H9 (cell line): ENCODE data around the gene TFEB. TPM values are rescaled to one million over a fixed set of nuclear protein-coding genes. Genes with fewer than 3 reads are reported as not detected.

Source experiments
- DNase-seq: peaks from one replicate; pipeline ENCODE4 v3.0.0-alpha.2; 2017
- H2AFZ ChIP-seq: one replicate; pipeline ENCODE4 v1.6.1; 2013; ENCODE audit warnings: mild to moderate bottlenecking, low read length, control low read depth, moderate library complexity
- H2AK5ac ChIP-seq: 2 replicates; pipeline ENCODE4 v1.6.1; 2013; ENCODE audit warnings: low read length, control low read depth, mixed read lengths; ENCODE audit not compliant: insufficient read length
- H2BK120ac ChIP-seq: one replicate; pipeline ENCODE4 v1.6.1; 2013; ENCODE audit warnings: low read depth, mild to moderate bottlenecking, low read length, control low read depth, inconsistent platforms; ENCODE audit not compliant: poor library complexity, severe bottlenecking
- H2BK12ac ChIP-seq: 2 replicates; pipeline ENCODE4 v1.6.1; 2013; ENCODE audit warnings: low read length, control low read depth, mixed read lengths, low read depth; ENCODE audit not compliant: insufficient read length
- H2BK15ac ChIP-seq: 2 replicates; pipeline ENCODE4 v1.6.1; 2013; ENCODE audit warnings: low read depth, low read length, control low read depth
- H2BK20ac ChIP-seq: one replicate; pipeline ENCODE4 v1.6.1; 2013; ENCODE audit warnings: low read depth, mild to moderate bottlenecking, low read length, control low read depth, inconsistent platforms; ENCODE audit not compliant: poor library complexity, severe bottlenecking
- H2BK5ac ChIP-seq: 2 replicates; pipeline ENCODE4 v1.6.1; 2013; ENCODE audit warnings: low read length, control low read depth, mixed read lengths; ENCODE audit not compliant: insufficient read length
- H3K14ac ChIP-seq: 2 replicates; pipeline ENCODE4 v1.6.1; 2013; ENCODE audit warnings: low read length, control low read depth; ENCODE audit not compliant: insufficient read depth
- H3K18ac ChIP-seq: 2 replicates; pipeline ENCODE4 v1.6.1; 2013; ENCODE audit warnings: low read depth, mild to moderate bottlenecking, mixed read lengths, low read length, control low read depth; ENCODE audit not compliant: insufficient read length
- H3K23ac ChIP-seq: 2 replicates; pipeline ENCODE4 v1.6.1; 2013; ENCODE audit warnings: low read length, control low read depth, mixed read lengths, low read depth; ENCODE audit not compliant: insufficient read length
- H3K23me2 ChIP-seq: 2 replicates; pipeline ENCODE4 v1.6.1; 2013; ENCODE audit warnings: low read depth, mild to moderate bottlenecking, mixed read lengths, low read length, control low read depth; ENCODE audit not compliant: insufficient read length, poor library complexity, severe bottlenecking
- H3K27ac ChIP-seq: 2 replicates; pipeline ENCODE4 v1.5.1; 2013; ENCODE audit warnings: low read length, control low read depth, mixed read lengths, low read depth; ENCODE audit not compliant: insufficient read length
- H3K27me3 ChIP-seq: 2 replicates; pipeline ENCODE4 v1.6.1; 2013; ENCODE audit warnings: low read length, control low read depth, inconsistent platforms; ENCODE audit not compliant: insufficient read depth
- H3K4ac ChIP-seq: 2 replicates; pipeline ENCODE4 v1.6.1; 2013; ENCODE audit warnings: low read depth, mild to moderate bottlenecking, control low read depth, inconsistent platforms, low read length, moderate library complexity
- H3K4me1 ChIP-seq: 2 replicates; pipeline ENCODE4 v1.6.1; 2013; ENCODE audit warnings: low read length, control low read depth, inconsistent platforms; ENCODE audit not compliant: insufficient read depth
- H3K4me2 ChIP-seq: 2 replicates; pipeline ENCODE4 v1.6.1; 2013; ENCODE audit warnings: low read length, control low read depth, mixed read lengths; ENCODE audit not compliant: insufficient read length, insufficient read depth
- H3K56ac ChIP-seq: 2 replicates; pipeline ENCODE4 v1.6.1; 2013; ENCODE audit warnings: low read depth, mild to moderate bottlenecking, mixed read lengths, low read length, control low read depth; ENCODE audit not compliant: insufficient read length
- H3K79me1 ChIP-seq: 2 replicates; pipeline ENCODE4 v1.6.1; 2013; ENCODE audit warnings: low read depth, mild to moderate bottlenecking, moderate library complexity, low read length, control low read depth, inconsistent platforms; ENCODE audit not compliant: insufficient read depth, poor library complexity, severe bottlenecking
- H3K79me2 ChIP-seq: 2 replicates; pipeline ENCODE4 v1.6.1; 2013; ENCODE audit warnings: low read length, control low read depth, inconsistent platforms; ENCODE audit not compliant: insufficient read depth
- H3K9ac ChIP-seq: 2 replicates; pipeline ENCODE4 v1.6.1; 2013; ENCODE audit warnings: low read length, control low read depth, mixed read lengths; ENCODE audit not compliant: insufficient read length; ENCODE audit errors: extremely low read depth
- H3K9me3 ChIP-seq: one replicate; pipeline ENCODE4 v1.6.1; 2013; ENCODE audit warnings: low read depth, low read length, inconsistent platforms; ENCODE audit not compliant: control insufficient read depth
- H3T11ph ChIP-seq: one replicate; pipeline ENCODE4 v1.6.1; 2013; ENCODE audit warnings: mild to moderate bottlenecking, low read length, control low read depth, inconsistent platforms
- H4K20me1 ChIP-seq: one replicate; pipeline ENCODE4 v1.6.1; 2013; ENCODE audit not compliant: control insufficient read depth, insufficient read length, insufficient read depth
- H4K5ac ChIP-seq: 2 replicates; pipeline ENCODE4 v1.6.1; 2013; ENCODE audit warnings: low read depth, mild to moderate bottlenecking, mixed read lengths, low read length, control low read depth; ENCODE audit not compliant: insufficient read length
- H4K8ac ChIP-seq: replicated peaks from 2 replicates; pipeline ENCODE4 v1.6.1; 2013; ENCODE audit warnings: low read length, control low read depth, mixed read lengths, low read depth; ENCODE audit not compliant: insufficient read length
- H4K91ac ChIP-seq: 2 replicates; pipeline ENCODE4 v1.6.1; 2013; ENCODE audit warnings: low read depth, mild to moderate bottlenecking, moderate library complexity, mixed read lengths, low read length, control low read depth; ENCODE audit not compliant: insufficient read length
- H3K27ac Mint-ChIP-seq, 3 experiments: 2 replicates in 2 of 3; 3 replicates in 1 of 3; pipeline ENCODE4 v1.8.0; 2020 to 2021; ENCODE audit warnings: mixed read lengths in 3 of 3, mild to moderate bottlenecking in 1 of 3, moderate library complexity in 1 of 3
- H3K27me3 Mint-ChIP-seq: 2 replicates; pipeline ENCODE4 v1.8.0; 2021; ENCODE audit warnings: low read depth, mild to moderate bottlenecking, moderate library complexity, mixed read lengths
- H3K36me3 Mint-ChIP-seq, 3 experiments: 2 replicates in 2 of 3; 3 replicates in 1 of 3; pipeline ENCODE4 v1.8.0; 2020 to 2021; ENCODE audit warnings: low read depth in 3 of 3, mixed read lengths in 3 of 3; ENCODE audit not compliant: insufficient read depth in 1 of 3
- H3K4me1 Mint-ChIP-seq, 2 experiments: 2 replicates each; pipeline ENCODE4 v1.8.0; 2020; ENCODE audit warnings: mixed read lengths in 2 of 2
- H3K4me3 Mint-ChIP-seq, 2 experiments: 2 replicates in 1 of 2; 3 replicates in 1 of 2; pipeline ENCODE4 v1.8.0; 2020 to 2021; ENCODE audit warnings: mild to moderate bottlenecking in 2 of 2, mixed read lengths in 2 of 2, moderate library complexity in 1 of 2
- H3K9me3 Mint-ChIP-seq, 2 experiments: 2 replicates in 1 of 2; 3 replicates in 1 of 2; pipeline ENCODE4 v1.8.0; 2020; ENCODE audit warnings: mild to moderate bottlenecking in 2 of 2, mixed read lengths in 2 of 2, moderate library complexity in 1 of 2
- WGBS: extraction: QIAGEN DNeasy Blood & Tissue Kit; methylation state at CpG from one replicate; pipeline ENCODE4 v1.1.7; 2013; ENCODE audit warnings: missing lambda C conversion rate, low lambda C conversion rate, mixed read lengths; ENCODE audit not compliant: insufficient read length; ENCODE audit errors: extremely low coverage; 5-methylcytosine and 5-hydroxymethylcytosine counted together
- total RNA-seq: library from RNA; stranded (reverse); gene quantifications from 2 replicates; pipeline ENCODE4 v1.2.1, GENCODE V29; 2021
- TF ChIP-seq, protein P1 (sequence below): fragments of 200-600 bp; sonication (generic); conservative IDR thresholded peaks from 3 replicates; pipeline ENCODE4 v1.8.0; 2021; ENCODE audit warnings: antibody characterized with exemption, mild to moderate bottlenecking

Gene TFEB
- total RNA-seq, 1 experiment from 2014 or later: 1.2 TPM

DNA sequence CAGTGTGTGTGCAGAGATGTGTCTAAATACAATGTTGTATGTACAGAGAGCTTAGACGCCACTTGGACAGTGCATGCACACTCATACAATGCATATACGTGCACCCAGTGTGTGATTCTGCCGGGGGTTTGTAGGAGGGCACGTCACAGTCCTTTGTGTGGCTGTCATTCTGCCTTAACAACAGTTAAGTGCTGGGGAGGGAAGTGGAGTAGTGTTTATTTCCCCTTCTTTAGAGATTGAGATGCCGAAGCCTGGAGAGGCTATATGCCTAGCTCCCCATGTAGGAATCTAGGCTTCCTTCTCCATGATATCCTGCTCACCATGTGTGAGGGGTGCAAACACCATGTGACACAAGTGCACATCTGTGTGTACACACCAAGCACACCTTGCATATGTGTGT, 59.0 kb downstream of the TFEB start:
- H3K23me2 ChIP-seq: no peaks in the 10 kb centered on the region
- H3K9me3 ChIP-seq: no peaks in the 10 kb centered on the region
- no peak overlapping the region for H3K23ac ChIP-seq
- H3T11ph ChIP-seq: no peak overlapping the region
- H2BK120ac ChIP-seq: no peak overlapping the region
- no peaks in the 10 kb centered on the region for H4K20me1 ChIP-seq
- H3K4me2 ChIP-seq: no peak overlapping the region
- no peak overlapping the region for H3K56ac ChIP-seq
- no peak overlapping the region for H4K5ac ChIP-seq
- H3K4ac ChIP-seq: no peak overlapping the region
- Mint-ChIP-seq H3K27me3 (peaks cover 25% of the 10 kb centered on the region), H3K27ac (no peak overlapping the region; a peak in 1 of 7 replicates), H3K36me3 (no peaks in the 10 kb centered on the region), H3K4me3 (no peak overlapping the region), H3K4me1 (peaks cover 21 to 46% of the 10 kb centered on the region in 2 experiments), H3K9me3 (no peaks in the 10 kb centered on the region)
- no peak overlapping the region for H3K18ac ChIP-seq
- no peak overlapping the region for H2BK15ac ChIP-seq
- H4K8ac ChIP-seq: no peak overlapping the region
- no peak overlapping the region for H3K14ac ChIP-seq
- TF ChIP-seq, protein P1, sequence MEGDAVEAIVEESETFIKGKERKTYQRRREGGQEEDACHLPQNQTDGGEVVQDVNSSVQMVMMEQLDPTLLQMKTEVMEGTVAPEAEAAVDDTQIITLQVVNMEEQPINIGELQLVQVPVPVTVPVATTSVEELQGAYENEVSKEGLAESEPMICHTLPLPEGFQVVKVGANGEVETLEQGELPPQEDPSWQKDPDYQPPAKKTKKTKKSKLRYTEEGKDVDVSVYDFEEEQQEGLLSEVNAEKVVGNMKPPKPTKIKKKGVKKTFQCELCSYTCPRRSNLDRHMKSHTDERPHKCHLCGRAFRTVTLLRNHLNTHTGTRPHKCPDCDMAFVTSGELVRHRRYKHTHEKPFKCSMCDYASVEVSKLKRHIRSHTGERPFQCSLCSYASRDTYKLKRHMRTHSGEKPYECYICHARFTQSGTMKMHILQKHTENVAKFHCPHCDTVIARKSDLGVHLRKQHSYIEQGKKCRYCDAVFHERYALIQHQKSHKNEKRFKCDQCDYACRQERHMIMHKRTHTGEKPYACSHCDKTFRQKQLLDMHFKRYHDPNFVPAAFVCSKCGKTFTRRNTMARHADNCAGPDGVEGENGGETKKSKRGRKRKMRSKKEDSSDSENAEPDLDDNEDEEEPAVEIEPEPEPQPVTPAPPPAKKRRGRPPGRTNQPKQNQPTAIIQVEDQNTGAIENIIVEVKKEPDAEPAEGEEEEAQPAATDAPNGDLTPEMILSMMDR: no peak
- H2BK5ac ChIP-seq: no peak overlapping the region
- no peaks in the 10 kb centered on the region for H3K79me1 ChIP-seq
- H2AK5ac ChIP-seq: no peak overlapping the region
- H3K4me1 ChIP-seq: no peaks in the 10 kb centered on the region
- no CpG with 5 or more reads among the region's 5 CpGs for WGBS
- no peak overlapping the region for H3K9ac ChIP-seq
- no peak overlapping the region for H2BK20ac ChIP-seq
- no peaks in the 10 kb centered on the region for H3K79me2 ChIP-seq
- no peak overlapping the region for H2BK12ac ChIP-seq
- H4K91ac ChIP-seq: no peak overlapping the region
- no peak overlapping the region for H2AFZ ChIP-seq
- DNase-seq: no peak
- no peak overlapping the region for H3K27ac ChIP-seq
- no peaks in the 10 kb centered on the region for H3K27me3 ChIP-seq
